GM18508 (cell line): Measurements from ENCODE around the gene SENP1.

Experiments used
- ATAC-seq: cut with Tn5 transposase; IDR thresholded peaks from one replicate; pipeline ENCODE4 v1.9.1; 2021; ENCODE audit warnings: moderate number of reproducible peaks; ENCODE audit not compliant: insufficient read depth, unreplicated experiment

SENP1 gene

DNA sequence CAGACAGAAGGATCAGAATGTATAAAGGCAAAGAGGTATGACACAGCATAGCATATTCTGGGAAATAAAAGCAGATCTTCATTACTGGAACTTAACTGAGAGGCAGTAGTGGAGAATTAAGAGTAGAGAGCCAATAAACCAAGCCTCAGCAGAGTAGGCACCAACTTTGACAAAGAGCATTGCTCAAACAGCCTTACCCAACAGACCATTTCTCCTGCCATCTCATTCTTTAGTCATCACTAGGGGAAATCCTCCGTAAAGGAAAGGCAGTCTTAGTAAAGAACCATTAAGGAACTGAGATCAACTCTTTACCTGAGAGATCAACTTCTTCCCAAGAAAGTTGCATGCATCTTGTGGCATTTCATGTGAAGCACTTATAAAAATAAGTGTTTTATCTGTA, 36.6 kb downstream of the SENP1 start:
- ATAC-seq = no peak

DNA sequence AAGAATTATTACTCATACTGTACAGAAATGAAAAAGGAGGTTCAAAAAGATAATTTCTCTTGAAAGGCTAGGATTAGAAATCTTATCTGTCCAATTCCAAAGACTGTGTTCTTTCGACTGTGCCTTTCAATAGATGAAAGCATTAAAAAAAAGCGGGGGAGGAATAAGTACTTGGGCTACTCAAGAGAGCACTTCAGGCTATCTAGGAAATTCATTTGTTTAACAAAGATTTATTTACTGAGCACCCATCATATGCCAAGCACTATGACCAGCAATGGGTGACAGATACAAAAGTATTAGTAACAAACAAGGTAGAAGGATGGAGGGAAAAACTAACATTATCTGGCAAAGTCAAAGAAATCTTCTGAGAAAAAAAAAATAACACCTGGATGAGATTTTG, 37.4 kb downstream of the SENP1 start:
- ATAC-seq = no peak

DNA sequence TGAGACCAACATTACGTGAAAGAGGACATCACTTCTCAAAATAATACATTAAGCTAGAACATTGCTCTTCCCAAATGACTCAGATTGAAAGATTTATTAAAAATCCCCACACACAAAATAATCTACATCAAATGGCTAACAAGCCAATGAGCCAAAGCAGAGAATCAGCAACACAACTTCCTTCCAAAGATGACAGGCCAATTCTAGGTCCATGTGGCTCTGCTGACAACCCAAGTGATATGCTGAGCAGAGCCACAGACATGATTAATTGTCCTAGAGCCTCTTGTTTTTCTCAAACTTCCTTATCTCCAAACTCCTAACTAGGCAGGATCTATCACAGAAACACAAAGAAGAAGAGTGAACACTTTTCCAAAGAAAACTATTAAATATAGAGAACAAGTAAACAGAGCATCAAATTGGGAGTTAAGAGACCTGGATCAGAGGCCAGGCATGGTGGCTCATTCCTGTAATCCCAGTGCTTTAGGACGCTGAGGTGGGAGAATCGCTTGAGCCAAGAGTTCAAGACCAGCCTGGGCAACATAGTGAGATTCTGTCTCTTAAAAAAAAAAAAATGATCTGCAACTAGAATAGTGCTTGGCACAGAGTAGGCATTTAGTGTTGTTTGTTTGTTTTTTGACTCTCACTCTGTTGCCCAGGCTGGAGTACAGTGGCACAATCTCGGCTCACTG, 38.5 kb downstream of the SENP1 start:
- no peak for ATAC-seq

DNA sequence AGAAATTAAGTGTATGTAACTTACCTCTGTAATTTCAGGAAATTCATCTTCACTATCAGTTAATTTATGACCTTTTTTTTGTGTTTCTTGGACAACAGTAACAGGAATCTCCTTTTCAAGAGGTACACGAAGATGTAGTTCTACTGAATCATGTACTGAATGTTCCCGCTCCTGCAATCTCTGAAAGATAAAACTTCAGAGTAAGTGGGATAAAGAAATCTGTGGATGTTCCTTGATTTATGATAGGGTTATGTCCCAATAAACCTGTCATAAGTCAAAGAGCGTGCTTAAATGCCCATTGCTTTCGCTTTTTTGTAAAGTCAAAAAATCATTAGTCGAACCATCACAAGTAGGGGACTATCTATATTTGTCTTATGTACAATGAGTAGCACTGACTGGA, 40.8 kb downstream of the SENP1 start:
- no peak for ATAC-seq

DNA sequence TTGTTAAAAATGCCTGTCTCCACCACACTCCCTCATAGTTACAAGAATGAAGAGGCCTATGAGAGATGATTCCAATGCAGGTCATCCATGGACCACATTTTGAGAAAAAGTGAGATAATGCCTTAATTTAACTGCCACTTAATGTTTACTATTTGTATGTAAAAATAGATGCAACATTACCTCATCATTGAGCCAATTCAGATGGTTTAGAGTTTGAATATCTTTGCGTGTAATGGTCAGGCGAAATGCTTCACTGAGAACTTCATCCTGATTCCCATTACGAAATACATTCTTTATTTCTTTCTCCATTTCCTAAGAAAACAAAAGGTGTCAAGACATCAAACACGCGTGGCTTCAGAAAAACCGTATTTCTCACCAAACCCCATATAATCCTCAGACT, 42.3 kb downstream of the SENP1 start:
- ATAC-seq = no peak

DNA sequence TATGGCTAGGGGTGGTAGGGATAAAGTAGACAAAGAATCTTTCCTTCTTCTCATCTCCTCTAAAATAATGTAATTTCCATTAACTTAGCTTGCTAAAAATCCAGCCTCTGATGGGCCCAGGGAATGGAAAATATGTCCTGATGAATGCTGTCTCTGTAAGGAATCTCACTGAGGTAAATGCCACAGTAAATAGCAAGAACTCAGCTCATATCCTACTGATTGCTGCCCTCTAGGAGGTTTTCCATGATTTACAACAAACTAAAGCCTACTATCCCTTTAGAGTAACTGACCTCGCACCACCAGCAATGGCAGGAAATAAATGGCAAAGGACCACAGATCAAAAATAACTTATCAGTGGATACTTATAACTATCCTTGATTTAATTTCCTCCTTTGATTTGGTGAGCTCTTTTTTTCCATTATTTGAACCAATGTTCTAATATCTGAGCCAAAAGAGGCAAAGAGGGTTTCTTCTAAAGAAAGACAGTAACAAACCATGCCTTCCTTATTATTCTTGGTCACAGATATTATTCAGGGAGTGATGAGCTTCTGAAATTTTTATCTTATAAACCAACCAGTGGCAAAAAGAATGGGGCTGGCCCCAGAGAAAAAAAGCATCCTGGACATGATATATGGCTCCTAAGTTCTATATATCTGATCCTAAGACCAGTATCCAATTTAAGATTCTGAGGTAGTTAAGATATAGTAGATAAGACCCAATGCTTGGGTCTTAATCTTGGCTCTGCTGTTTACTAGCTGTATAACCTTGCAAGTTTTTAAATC, 43.8 kb downstream of the SENP1 start:
- no peak for ATAC-seq

DNA sequence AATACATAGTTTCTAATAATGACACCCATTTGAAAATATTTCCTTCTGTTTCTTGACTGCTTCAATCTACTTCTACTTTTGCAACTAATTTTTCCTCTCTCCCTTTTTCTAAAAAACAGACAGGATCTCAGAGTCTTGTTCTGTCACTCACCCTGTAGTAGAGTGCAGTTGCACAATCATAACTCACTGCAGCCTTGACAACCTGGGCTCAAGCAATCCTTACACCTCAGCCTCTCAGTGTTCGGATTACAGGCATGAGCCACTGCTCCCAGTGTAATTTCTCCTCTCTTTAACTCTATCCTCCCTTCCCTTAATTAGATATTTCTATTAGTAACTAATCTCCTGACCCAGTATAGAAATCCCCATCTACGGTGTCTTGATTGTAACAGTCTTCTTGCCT, 45.4 kb downstream of the SENP1 start:
- ATAC-seq = no peak

DNA sequence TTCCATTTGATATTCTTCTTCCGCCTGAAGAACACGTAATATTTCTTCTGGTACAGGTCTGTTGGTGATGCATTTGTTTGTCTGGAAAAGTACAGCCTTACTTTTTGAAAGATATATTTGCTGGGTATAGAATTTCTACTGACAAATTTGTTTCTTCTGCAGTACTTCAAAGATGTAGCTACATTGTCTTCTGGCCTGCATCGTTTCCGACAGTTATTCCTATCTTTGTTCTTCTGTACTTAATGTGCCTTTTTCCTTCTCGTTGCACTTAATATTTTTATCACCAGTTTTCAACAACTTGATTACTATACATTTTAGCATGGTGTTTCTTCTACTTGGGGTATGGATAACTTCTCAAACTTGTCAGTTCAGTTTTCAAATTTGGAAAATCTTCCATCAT, 47.1 kb downstream of the SENP1 start:
- ATAC-seq = no peak

DNA sequence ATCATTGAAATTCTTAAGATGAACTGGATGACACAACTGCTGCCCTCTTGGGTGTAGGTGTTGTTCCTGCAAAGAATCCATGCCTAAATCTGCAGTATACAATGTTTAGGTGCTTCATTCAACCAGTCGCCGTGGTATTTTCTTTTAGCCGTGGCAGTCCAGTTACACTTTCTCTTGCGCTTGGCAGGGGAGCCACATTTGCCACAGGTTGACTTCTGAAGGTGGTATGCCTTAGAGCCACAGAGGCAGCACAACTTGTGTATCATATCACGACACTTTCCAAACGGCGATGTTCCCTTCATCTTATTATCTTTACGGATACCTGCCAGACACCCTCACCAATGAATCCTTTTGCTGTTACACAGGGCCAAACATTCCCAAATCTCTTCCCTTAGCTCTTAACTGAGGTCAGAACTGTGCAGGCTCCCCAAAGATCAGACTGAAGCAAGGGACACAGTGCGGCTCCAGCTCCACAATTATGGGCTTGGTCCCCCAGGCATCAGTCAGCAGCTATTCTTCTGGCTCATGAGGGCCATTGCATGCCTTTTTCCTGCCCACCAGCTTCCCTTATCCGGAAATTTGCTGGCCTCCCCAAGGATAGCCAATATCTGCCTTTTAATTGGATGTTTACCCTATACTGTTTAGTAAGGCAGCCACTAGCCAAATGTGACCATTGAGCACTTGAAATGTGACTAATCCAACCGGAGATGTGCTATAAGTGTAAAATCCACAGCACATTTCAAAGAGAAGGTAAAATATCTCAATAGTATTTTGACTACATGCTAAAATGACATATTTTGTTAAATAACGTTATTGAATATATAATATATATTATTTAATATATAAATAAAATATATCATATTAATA, 50.7 kb downstream of the SENP1 start:
- ATAC-seq = no peak

DNA sequence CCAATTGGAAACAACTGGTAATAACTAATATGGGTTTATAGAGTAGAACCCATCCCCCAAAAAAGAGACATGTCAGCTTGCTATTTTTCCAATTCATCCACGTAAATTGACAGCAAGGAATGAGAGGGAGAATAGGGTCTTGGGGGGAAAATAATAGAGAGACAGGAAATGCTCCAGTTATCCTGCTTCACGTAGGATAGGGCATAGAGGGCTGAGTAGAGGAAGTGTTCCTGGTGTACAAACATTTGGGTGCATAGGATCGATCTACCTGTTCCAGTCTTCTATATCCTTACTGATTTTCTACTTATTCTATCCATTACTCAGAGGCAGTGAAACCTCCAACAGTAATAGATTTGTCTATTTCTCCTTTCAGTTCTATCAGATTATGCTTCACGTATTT, 52.0 kb downstream of the SENP1 start:
- no peak for ATAC-seq

DNA sequence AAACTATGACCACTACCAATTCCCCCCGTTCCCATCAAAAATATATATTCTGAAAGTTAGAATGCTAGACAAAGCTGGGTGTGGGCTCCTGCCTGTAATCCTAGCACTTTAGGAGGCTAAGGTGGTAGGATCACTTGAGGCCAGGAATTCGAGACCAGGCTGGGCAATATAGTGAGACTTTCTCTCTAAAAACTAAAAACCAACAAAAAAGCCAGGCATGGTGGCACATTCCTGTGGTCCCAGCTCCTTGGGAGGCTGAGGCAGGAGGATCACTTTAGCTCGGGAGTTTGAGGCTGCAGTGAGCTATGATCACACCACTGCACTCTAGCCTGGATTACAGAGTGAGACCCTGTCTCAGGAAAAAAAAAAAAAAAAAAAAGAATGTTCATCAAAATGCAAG, 52.8 kb downstream of the SENP1 start:
- ATAC-seq = no peak

DNA sequence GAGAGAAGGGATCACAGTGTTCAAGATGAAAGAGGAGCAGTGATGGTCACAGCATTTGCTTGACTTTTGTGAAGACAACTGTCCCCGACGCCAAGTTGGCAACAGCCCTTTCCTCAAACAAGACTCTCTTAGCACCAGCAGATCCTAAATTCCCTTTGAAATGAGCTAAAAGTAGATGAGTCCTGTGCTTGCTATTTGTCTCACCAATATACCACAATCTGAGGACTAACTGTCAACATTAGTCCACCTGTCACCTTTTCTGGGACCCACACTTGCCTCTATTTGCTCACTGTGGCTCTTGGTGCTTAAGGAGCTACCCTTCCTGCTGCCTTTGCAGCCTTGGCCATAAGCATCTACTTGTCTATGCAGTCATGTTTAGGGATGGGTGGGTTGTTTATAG, 54.2 kb downstream of the SENP1 start:
- no peak for ATAC-seq

DNA sequence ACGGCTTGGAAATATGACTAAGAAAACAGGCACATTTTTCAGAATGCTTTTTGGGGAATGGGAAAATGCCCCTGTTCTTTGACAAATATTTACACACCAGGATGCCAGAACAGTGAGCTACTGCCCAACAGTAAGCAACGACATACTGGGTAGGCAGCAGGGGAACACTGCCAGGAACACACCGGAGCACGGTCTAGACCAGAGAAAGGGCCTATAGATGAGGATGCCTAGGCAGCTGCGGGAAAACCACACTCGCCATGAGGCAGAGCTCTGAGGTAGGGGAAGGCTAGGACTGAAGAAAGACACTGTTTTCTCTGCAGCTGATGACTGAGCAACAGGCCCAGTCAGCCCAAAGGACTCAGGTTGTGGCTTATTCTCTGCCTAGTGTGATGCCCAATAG, 55.7 kb downstream of the SENP1 start:
- no peak for ATAC-seq

DNA sequence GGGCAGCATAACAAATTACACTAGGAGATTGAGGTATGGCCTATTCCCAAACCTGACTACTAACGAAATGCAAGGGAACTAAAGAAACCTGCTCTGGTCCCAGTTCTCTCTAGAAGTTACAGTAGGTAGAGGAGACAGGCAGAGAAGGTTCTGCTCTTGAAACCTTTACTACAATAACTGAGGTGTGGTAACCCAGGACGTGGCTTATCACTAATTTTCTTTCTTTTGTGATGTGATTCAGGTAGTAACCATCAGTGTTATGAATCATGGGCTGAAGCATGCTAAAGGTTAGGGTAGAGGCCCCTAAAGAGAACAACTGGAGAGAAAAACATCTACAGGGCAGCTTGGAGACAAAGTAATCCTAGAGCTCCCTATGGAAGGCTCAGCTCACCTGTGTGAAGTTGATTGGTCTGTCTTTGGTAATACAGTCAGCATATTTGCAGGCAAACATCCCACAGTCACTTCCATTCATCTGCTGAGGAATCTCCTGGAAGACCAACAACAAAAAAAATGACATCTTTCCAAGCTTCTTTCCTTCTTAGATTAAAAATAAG, 59.8 kb downstream of the SENP1 start:
- ATAC-seq = no peak

DNA sequence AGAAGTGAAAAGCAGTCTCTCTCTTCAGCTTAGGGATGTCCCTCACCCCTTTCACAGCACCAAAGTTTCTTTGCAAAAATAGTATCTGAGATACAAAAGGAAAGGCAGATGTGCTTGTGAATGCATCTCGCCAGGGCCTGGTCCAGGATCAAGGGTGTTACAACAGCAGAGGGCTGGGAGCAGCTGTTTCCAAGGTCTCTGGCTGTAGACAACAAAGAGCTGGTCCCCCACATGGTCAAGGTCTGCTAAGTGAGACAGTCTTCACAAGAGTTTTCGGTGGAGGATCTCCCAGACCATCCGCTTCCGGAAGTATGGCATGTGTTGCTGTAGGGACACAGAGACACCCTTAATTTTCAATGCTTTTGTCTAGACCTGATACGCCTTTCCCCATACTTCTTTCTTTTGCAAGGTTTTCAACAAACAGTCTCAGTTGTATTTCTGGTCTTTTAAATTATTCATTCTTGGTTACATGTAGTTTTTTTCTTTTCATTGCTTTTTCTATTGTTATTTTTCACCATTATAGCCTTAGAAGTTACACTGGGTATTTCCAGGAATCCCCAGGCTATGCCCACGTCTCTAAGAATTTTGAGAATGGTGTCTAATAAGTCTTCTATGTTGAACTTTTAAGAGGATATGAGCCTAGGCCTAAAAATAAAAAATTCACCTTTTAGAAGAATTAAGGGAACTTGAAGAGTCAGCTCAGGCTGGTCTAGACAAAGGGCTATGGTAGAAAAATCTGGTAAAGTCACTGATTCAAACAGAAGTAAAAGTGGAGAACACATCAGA, 60.6 kb downstream of the SENP1 start:
- no peak for ATAC-seq

DNA sequence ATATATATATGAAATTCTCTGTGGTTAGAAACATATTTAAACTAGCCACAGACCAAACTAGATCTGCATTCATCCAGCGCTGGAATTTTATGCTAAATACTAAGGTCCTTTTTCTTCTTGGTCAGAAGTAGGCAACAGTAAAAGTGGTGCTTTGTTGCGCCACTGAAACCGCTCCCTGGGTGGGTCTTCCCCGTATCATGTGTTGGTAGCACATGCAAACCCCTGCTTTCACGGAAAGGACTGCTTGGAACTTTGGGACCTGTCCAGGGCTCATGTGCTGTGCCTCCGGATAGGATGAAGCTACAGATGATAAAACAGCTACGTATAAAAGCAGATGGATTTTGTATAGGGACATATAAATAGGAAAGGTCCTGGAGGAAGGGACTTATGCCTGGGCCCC, 61.5 kb downstream of the SENP1 start:
- no peak for ATAC-seq

DNA sequence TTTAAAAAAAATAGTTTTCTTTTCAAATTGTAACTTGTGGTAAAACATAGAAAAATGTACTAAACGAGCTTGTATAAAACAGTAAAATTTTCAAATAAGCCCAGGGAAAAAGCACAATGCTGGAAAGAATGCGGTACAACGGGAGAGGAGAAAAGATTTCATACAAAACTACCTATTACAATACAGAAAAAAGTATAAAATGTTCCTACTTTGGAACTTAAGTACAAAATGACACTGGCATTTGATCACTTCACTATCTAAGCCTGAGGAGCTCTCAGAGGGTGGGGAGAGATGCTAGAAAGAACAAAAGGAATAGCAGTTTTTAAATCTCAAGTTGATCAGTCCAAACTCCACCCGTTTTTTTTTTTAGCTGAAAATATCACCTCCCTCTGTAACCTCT, 62.1 kb downstream of the SENP1 start:
- no peak for ATAC-seq

DNA sequence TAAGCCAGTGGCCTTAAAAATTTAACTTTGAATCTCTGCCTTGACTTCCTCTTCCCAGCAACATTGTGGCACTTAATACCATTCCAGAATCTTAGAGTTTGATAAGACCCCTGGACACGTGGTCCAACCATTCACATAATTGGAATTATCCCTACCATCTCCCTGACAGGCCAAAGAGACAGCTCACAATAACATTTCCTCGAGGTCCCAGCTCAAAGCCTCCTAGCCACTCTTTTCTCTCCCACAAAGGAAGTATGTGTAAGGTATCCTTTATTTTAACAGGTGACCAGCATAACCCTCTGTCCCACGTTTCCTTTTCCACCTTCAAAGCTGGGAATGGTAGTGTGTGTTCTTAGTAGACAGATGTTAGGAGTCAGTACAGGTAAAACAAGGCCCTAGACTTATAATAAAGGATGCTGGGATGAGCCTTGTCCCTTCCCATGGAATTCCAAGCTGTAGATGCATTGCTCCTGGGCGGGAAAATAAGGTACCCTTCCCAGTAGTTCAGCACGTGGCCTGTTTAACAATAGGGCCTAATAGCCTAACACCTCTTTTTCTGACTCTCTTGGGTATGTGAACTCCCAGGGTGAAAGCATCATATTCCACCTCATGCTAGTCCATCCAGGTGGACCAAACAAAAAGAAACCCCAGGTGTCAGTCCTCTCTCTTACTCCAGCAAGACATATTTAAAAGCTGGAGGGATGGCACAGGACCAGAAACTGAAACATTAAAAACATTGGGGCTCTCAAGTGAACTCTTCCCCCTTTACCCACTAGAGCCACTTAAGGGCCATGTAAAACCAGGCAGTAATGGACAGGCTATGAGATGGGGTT, 64.1 kb downstream of the SENP1 start:
- ATAC-seq = no peak

DNA sequence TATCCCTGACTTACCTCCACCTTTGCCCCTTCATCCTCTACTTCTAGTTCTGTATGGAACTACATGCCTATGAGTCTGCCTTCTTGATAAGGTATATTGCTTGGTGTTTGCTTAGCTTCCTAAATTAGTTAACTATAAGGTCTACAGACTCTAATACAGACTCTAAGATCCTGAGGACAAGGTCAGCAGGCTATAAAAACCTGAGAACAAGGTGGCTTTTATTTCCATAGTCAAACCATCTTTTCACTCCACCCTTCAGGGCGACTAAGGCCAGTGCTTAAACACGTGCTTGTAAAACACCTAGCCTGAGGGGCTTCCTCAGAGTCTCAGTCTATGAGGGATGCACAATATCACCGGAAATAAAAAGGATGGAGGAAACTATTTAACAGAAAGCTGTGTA, 65.5 kb downstream of the SENP1 start:
- ATAC-seq = no peak
